Panc1 (cell line): ENCODE results near the gene TRAPPC14. TPM values are rescaled to one million over a fixed set of nuclear protein-coding genes. Genes with fewer than 3 reads are reported as not detected.

Source experiments
- ATAC-seq: fragments of 200-7000 bp; cut with Tn5 transposase; 2 replicates; pipeline ENCODE4 v1.9.1; 2020; ENCODE audit warnings: mild to moderate bottlenecking, moderate library complexity
- BruUV-seq: library from RNA; stranded (reverse); fragments of 400-500 nt; replicated peaks from 2 replicates; lab custom pipeline; 2021; lab: Mats Ljungman, UMichigan
- CTCF ChIA-PET: fragments of 300-600 bp; sonication (Branson Sonifier 250); formaldehyde crosslinking; loops from one replicate; lab custom pipeline; 2022; ENCODE audit warnings: antibody characterized with exemption; lab: Charles Lee
- POLR2A ChIA-PET: fragments of 300-600 bp; sonication (Branson Sonifier 250); formaldehyde crosslinking; loops from one replicate; lab custom pipeline; 2022; ENCODE audit warnings: antibody characterized with exemption; lab: Charles Lee
- DNase-seq: peaks from one replicate; pipeline ENCODE4 v3.0.0-alpha.2; 2010; ENCODE audit warnings: low read depth, low spot score
- H3K27ac ChIP-seq: 2 replicates; pipeline ENCODE4 v1.5.1; 2011; ENCODE audit warnings: mild to moderate bottlenecking, low read length, inconsistent platforms
- H3K27me3 ChIP-seq: fragments of 200-500 bp; sonication (Bioruptor generic); 2 replicates; pipeline ENCODE4 v1.6.0; 2014; ENCODE audit warnings: low read length, inconsistent platforms; ENCODE audit not compliant: control insufficient read depth, insufficient read depth
- H3K36me3 ChIP-seq: fragments of 200-500 bp; sonication (Bioruptor generic); 2 replicates; pipeline ENCODE4 v1.5.1; 2014; ENCODE audit warnings: inconsistent platforms, mild to moderate bottlenecking, low read length, moderate library complexity; ENCODE audit not compliant: control insufficient read depth, insufficient read depth
- H3K4me1 ChIP-seq: 2 replicates; pipeline ENCODE4 v1.5.1; 2011; ENCODE audit warnings: inconsistent platforms, mild to moderate bottlenecking, low read length, moderate library complexity; ENCODE audit not compliant: control insufficient read depth, insufficient read depth
- H3K4me3 ChIP-seq, 2 experiments: 2 replicates each; pipeline ENCODE4 v1.5.1; 2011 to 2012; ENCODE audit warnings: low read depth in 2 of 2, low read length in 2 of 2, mild to moderate bottlenecking in 2 of 2, inconsistent platforms in 1 of 2, moderate library complexity in 1 of 2
- H3K9me3 ChIP-seq: fragments of 200-500 bp; sonication (Bioruptor generic); 2 replicates; pipeline ENCODE4 v1.5.1; 2014; ENCODE audit warnings: low read depth, mild to moderate bottlenecking, inconsistent platforms, low read length, moderate library complexity; ENCODE audit not compliant: control insufficient read depth, insufficient read depth
- POLR2AphosphoS5 ChIP-seq: IDR thresholded peaks from 2 replicates; pipeline ENCODE4 v1.6.1; 2012; ENCODE audit warnings: mild to moderate bottlenecking, low read depth, low read length, moderate library complexity
- SIN3A ChIP-seq: IDR thresholded peaks from 2 replicates; pipeline ENCODE4 v1.6.1; 2012; ENCODE audit warnings: low read depth, mild to moderate bottlenecking, low read length, moderate library complexity, borderline replicate concordance; ENCODE audit not compliant: insufficient read depth
- TCF7L2 ChIP-seq: IDR thresholded peaks from 2 replicates; pipeline ENCODE4 v1.6.1; 2011; ENCODE audit warnings: mild to moderate bottlenecking, low read depth, low read length, inconsistent platforms
- in situ Hi-C: cut with HindIII; loops from 2 replicates; pipeline ENCODE4 v1.10.0; 2016; ENCODE audit warnings: low sequenced_read_pairs, low pct_unique_long_range_greater_than_20kb
- intact Hi-C: fragments of 100-400 bp; cut with micrococcal nuclease; formaldehyde crosslinking; loops from one replicate; pipeline ENCODE4 v1.10.0; 2022; ENCODE audit not compliant: unreplicated experiment
- total RNA-seq: library from RNA; stranded (reverse); gene quantifications from one replicate; pipeline ENCODE4 v1.2.1, GENCODE V29; 2021; ENCODE audit not compliant: unreplicated experiment
- TF ChIP-seq, protein P1 (sequence below), 2 experiments: IDR thresholded peaks; 2 replicates each; pipeline ENCODE4 v1.6.1; 2011 to 2012; ENCODE audit warnings: low read depth in 2 of 2, control low read depth in 1 of 2, low read length in 1 of 2, mild to moderate bottlenecking in 1 of 2, moderate library complexity in 1 of 2; ENCODE audit not compliant: insufficient read depth in 1 of 2
- TF ChIP-seq, protein P2 (sequence below): fragments of 450-650 bp; IDR thresholded peaks from 2 replicates; pipeline ENCODE4 v1.5.1; 2017; ENCODE audit warnings: mild to moderate bottlenecking

The TRAPPC14 gene
- total RNA-seq, 1 experiment from 2014 or later = 33.2 TPM

DNA sequence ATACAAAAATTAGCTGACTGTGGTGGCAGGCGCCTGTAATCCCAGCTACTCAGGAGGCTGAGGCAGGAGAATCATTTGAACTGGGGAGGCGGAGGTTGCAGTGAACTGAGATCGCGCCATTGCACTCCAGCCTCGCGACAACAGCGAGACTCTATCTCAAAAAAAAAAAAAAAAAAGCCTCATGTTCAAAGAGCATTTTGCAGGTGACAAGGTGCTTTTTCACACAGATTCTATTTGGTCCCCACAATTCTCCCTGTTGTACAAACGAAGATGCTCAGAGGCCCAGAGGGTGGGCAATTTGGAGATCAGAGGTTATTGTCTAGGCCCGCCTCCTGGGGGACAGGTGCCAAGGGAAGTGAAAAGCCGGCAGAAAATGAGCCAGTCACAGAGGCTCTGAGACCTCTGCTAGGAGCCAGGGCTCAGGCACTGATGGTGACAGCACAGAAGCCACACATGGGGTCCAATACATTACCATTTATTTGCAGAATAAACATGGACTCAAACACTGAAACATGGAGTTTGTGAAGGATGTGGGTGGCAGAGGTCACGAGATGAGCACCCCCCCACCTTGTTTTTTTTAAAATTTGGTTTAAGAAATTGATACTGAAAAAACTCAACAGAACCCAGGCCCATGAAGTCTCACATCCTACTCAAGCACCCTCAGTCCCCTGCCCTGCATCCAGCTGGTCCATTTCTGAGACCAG, 10.8 kb upstream of the TRAPPC14 start:
- DNase-seq (no peak), ATAC-seq (no peak)
- Histone ChIP-seq H3K9me3 (no peaks in the 10 kb centered on the region), H3K4me3 (no peak overlapping the region), H3K27ac (no peak overlapping the region), H3K36me3 (no peaks in the 10 kb centered on the region), H3K27me3 (no peaks in the 10 kb centered on the region), H3K4me1 (peaks cover 7% of the 10 kb centered on the region)
- intact Hi-C loops = no loop called here
- ChIA-PET CTCF (no interaction called here), POLR2A (no interaction called here)
- TF ChIP-seq, protein P1, sequence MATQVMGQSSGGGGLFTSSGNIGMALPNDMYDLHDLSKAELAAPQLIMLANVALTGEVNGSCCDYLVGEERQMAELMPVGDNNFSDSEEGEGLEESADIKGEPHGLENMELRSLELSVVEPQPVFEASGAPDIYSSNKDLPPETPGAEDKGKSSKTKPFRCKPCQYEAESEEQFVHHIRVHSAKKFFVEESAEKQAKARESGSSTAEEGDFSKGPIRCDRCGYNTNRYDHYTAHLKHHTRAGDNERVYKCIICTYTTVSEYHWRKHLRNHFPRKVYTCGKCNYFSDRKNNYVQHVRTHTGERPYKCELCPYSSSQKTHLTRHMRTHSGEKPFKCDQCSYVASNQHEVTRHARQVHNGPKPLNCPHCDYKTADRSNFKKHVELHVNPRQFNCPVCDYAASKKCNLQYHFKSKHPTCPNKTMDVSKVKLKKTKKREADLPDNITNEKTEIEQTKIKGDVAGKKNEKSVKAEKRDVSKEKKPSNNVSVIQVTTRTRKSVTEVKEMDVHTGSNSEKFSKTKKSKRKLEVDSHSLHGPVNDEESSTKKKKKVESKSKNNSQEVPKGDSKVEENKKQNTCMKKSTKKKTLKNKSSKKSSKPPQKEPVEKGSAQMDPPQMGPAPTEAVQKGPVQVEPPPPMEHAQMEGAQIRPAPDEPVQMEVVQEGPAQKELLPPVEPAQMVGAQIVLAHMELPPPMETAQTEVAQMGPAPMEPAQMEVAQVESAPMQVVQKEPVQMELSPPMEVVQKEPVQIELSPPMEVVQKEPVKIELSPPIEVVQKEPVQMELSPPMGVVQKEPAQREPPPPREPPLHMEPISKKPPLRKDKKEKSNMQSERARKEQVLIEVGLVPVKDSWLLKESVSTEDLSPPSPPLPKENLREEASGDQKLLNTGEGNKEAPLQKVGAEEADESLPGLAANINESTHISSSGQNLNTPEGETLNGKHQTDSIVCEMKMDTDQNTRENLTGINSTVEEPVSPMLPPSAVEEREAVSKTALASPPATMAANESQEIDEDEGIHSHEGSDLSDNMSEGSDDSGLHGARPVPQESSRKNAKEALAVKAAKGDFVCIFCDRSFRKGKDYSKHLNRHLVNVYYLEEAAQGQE (IDR thresholded peaks at IDR 0.05; ENCODE audit: insufficient read depth in 1 of 2, low read depth in 2 of 2, low read length in 1 of 2) = no peak
- TF ChIP-seq TCF7L2 = no peak
- TF ChIP-seq SIN3A = no peak
- no peak for TF ChIP-seq POLR2AphosphoS5
- TF ChIP-seq, protein P2, sequence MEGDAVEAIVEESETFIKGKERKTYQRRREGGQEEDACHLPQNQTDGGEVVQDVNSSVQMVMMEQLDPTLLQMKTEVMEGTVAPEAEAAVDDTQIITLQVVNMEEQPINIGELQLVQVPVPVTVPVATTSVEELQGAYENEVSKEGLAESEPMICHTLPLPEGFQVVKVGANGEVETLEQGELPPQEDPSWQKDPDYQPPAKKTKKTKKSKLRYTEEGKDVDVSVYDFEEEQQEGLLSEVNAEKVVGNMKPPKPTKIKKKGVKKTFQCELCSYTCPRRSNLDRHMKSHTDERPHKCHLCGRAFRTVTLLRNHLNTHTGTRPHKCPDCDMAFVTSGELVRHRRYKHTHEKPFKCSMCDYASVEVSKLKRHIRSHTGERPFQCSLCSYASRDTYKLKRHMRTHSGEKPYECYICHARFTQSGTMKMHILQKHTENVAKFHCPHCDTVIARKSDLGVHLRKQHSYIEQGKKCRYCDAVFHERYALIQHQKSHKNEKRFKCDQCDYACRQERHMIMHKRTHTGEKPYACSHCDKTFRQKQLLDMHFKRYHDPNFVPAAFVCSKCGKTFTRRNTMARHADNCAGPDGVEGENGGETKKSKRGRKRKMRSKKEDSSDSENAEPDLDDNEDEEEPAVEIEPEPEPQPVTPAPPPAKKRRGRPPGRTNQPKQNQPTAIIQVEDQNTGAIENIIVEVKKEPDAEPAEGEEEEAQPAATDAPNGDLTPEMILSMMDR = no peak
- no TSS peak for BruUV-seq
- in situ Hi-C loops = no loop called here

DNA sequence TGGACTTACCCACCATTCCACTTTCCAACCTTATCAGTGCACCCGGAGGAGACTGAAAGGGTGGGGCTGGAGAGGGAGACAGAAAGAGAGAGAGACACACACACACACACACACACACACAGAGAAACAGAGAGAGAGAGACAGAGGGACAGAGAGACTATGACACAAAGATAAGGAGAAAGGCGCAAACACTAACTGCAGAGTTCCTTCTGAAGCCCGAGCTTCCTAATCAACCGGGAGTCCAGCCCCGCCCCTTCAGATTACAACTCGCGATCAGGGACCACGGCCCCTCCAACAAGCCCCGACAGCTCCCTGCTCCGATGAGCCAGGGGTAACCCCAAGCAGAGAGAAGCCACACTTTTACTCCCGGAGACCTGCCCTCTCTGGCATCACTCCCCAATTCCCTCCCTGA, 9.4 kb upstream of the TRAPPC14 start:
- in situ Hi-C loops = no loop called here
- DNase-seq (no peak), ATAC-seq (no peak; the same call in 1 of the 2 replicates)
- intact Hi-C loops = no loop called here
- Histone ChIP-seq H3K4me3 (peak overlapping the region; percentile 39 to 71), H3K9me3 (no peaks in the 10 kb centered on the region), H3K36me3 (no peaks in the 10 kb centered on the region), H3K27ac (0 out of 2 replicates have a peak overlapping the region, but pooled peaks have one; percentile 4), H3K4me1 (peaks cover 7% of the 10 kb centered on the region), H3K27me3 (no peaks in the 10 kb centered on the region)
- BruUV-seq = no TSS peak
- POLR2A ChIA-PET = no interaction called here
- TF ChIP-seq, protein P1 (IDR thresholded peaks at IDR 0.05; ENCODE audit: insufficient read depth in 1 of 2, low read depth in 2 of 2, low read length in 1 of 2) = no peak
- CTCF ChIA-PET = interaction anchor here (0.6 kb wide), 1 partner anchor 10 kb away, joined by 4 read pairs; no protein-coding TSS in a partner anchor
